GM21528 (cell line): ENCODE data around the gene PRKAR1B.
"Not testable (repeated sequence)": the region's sequence is repeated elsewhere in the genome, so short reads cannot be mapped to it uniquely, and the experiment has no call there.

Source experiments
- ATAC-seq: cut with Tn5 transposase; IDR thresholded peaks from one replicate; pipeline ENCODE4 v1.9.1; 2021; ENCODE audit warnings: mild to moderate bottlenecking, moderate library complexity; ENCODE audit not compliant: unreplicated experiment, low FRiP score

PRKAR1B gene

DNA sequence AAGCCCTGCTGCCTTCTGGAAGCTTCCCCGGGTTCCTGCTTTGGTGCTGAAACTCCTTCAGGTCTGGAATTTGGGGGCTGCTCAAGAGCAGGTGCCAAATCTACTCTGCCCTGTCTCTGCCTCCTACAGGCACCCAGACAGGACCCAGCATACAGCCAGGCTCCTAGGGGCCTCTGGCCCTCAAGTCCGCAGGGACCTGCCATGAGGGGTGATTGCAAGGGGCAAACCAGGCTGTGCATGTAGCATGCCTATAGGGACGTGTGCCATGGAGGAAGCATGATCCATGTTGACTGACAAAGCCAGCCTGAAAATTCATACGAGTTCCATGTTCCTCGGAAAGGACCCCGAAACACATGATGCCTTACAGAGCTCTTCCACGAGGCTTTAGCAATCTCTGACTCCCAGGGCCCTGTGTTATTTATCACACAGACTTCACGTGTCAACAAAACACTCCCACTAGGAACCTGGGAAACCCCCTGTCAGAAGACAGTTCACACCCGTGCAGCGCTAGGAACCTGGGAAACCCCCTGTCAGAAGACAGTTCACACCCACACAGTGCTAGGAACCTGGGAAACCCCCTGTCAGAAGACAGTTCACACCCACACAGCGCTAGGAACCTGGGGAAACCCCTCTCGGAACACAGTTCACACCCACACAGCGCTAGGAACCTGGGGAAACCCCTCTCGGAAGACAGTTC is 75.9 kb downstream of the PRKAR1B start:
- ATAC-seq = no peak

DNA sequence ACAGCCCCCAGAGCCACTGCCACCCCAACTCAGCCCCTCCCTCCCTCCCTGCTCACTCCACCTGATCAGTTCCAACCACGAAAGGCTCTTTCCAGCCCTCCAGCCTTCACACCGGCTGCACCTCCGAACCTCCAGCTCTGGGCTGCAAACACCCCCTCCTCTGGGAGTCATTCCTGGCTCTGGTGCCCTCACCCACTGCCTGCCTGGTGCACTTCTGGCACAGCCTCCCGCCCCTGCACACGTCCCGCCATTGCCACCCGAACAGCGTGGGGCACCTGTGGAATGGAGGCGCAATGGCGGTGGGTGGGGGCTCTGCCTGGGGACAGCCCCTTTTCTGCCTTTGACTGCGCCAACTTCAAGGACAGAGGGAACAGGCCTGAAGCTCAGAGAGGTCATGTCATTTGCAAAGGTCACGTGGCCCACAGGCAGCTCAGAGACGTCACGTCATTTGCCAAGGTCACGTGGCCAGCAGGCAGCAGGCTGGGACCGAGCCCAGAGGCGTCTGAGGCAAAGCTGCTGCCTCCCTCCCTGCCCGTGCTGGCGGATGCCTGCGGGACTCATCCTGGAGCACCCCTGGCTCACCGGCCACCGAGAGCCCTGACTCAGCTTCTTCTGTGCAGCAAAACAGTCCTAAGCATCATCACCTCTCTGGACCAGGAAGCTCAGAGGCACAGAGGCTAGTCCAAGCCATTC is 76.6 kb downstream of the PRKAR1B start:
- no peak for ATAC-seq

DNA sequence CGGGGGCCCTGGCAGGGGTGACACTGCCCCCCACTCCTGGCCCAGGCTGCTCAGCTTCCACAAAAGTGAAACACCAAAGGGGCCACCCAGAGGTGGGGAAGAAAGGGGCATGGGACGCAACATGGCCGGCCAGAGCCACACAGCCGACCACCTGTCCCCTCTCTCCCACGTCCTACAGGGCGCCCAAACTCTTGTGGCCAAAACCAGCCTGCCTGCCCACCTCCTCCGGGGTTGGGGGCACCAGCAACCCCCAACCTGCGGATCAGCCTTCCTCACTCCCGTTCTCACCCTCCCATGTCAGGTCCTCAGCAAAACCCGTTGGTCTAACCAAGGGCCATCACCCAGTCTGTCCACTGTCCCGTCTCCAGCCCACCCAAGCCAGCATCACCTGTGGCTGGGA is 80.1 kb downstream of the PRKAR1B start:
- no peak for ATAC-seq

DNA sequence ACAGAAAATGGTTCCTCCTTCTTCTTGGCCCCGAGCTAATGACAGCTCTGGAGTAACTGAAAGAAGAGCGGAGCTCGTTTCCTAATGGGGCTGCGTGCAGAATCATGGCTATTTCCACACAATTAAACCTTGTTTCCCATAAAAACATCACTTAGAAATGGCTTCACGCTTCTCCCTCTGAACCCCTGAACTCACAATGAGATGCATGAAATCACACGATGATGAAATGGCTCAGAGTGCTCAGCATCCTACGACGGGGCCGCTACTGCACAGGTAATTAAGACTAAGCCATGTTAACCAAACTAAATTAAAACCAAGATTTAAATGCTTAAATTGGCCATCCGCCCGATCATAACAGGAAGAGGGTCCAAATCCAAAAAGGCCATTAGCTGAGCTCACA is 80.6 kb downstream of the PRKAR1B start:
- no peak for ATAC-seq

DNA sequence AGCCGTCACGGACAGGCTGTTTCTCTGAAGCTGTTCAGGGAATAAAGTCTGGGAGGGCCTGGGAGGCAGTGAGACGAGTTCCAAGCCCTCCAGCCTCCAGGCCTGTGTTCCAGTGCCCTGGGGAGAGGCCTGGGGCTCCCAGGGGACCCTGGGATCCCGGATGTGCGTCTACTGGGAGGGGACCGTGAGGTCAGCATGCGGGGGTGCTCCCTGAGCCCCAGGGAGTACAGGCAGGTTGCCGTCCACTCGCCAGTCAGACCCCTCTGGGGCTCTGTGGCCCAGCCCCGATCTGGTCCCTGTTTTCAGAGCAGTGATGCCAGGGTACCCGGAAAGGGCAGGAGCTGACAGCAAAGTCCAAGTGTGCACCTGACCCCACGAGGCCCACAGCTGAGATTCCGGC is 81.5 kb downstream of the PRKAR1B start:
- ATAC-seq = no peak

DNA sequence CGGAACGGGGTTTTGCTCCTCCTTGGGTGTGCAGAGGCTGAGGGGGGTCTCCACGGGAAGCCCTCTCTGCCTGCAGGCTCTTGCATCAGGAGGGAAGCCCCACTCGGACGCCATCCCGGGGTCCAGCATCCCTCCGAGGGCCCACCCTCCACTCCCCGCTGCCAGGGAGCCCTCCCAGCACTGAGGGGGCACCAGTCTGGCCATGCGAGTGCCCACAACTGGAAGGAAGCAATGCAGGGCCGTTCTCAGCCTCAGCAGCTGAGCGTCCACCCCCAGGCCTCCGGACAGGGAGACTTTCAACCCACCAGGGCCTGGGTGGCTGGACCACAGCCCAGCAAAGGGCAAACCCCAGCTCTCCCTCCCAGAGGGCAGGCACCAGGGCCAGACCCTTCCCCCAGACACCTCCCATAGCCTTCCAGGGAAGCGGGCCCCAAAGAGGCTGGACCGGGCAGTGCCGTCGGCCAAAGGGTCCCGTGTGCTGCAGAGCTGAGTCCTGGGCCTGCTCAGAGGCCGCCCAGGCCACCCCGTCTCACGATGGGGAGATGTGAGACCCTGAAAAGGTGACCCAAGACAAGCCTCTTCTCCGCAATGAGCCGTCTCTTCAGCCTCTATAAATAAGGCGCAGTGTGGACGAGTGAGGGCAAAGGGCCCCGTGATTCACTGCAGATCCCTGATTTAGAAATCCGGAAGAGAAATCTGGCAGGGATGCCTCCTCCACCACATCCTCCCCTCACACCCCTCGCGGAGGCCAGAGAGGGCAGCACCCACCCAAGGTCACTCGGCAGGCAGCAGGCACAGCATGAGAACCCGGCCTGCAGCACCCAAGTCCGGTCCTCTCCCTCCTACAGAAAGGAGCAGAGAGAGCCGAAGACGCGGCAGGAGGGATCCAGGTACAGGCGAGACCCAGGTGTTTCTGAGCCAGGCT is 82.4 kb downstream of the PRKAR1B start:
- ATAC-seq = no peak

DNA sequence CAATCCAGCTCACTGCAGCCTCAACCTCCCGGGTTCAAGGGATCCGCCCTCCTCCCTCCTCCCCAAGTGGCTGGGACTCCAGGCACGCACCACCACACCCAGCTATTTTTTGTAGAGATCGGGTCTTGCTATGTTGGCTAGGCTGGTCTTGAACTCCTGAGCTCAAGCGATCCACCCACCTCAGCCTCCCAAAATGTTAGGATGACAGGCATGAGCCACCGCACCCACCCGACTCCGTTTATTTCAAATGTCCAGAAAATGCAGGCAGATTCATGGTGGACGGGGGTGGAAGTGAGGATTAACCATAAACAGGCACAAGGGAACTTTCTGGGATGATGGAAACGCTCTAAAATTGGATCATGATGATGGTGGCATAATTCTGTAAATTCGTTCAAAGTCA is 85.1 kb downstream of the PRKAR1B start:
- no peak for ATAC-seq

DNA sequence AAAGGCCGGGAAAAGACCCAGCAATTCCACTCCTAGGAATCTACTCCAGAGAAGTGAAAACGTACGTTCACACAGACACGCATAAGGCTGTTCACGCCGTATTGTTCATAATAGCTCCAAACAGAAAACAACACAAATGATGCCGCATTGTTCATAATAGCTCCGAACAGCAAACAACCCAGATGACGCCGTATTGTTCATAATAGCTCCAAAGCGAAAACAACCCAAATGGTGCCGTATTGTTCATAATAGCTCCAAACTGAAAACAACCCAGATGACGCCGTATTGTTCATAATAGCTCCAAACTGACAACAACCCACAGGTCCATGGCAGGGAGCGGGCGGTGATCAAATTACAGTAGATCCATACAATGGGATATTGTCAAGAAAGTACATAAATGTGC is 85.8 kb downstream of the PRKAR1B start:
- no peak for ATAC-seq

DNA sequence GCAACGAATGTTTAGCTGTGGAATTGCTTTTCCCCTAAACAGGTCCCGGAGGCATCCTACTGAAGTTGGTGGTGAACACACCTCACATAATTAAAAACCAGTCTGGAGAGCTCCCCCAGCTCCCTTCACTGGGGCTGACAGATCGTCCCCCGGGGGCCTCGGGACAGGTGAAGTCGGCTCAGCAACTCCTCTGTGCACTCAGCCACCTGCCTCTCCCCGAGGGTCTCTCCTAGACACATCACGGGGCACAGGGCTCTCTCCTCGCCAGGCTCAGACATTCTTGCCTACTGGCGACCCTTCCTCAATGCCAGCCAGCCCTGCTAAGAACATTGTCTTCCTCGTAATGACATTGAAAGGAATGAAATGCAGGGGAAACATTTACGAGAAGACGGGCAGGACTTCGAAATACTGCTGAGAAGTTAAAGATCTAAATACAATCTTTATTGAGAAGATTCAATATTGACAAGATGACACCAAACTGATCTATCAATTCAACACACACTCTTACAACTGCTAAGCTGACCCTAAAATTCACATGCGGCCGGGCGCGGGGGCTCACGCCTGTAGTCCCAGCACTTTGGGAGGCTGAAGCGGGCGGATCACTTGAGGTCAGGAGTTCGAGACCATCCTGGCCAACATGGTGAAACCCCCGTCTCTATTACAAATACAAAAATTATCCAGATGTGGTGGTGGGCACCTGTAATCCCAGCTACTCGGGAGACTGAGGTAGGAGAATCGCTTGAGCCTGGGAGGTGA is 88.6 kb downstream of the PRKAR1B start:
- ATAC-seq = no peak

DNA sequence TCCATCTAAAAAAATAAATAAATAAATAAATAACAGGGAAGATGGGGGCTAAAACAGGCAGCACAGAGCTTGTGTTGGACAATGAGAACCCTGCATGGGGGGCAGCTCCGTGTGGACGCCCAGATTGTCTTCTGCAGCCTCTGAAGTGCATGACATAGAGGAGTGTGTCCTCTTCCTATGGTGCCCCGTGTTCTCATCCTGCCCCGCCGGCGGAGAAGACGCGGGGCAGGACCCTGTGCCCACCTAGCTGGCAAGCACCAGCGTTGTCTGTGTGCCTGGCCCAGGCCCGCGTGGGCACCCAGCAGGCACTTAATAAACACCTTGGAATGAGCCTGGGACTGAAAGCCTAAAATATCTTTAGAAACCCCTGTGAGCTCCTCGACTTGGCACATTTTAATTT is 89.3 kb downstream of the PRKAR1B start:
- no peak for ATAC-seq

DNA sequence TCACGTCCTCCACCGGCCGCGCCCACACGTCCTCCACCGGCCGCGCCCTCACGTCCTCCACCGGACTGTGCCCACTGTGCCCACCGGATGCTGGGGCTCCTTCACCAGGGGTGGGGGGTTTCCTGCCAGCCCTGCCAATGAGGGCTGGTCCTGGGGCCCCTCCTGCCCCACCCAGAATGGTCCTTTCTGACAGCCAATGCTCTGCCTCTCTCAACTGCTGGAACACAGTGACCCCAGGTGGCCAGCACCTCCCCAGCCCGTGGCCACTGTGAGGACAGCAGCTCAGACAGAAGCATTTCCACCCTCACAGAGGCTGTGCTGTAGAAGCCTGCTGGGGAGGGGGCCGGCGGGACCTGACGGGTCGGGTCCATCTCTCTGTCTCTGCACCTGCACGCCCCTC is 90.7 kb downstream of the PRKAR1B start:
- ATAC-seq = no peak

DNA sequence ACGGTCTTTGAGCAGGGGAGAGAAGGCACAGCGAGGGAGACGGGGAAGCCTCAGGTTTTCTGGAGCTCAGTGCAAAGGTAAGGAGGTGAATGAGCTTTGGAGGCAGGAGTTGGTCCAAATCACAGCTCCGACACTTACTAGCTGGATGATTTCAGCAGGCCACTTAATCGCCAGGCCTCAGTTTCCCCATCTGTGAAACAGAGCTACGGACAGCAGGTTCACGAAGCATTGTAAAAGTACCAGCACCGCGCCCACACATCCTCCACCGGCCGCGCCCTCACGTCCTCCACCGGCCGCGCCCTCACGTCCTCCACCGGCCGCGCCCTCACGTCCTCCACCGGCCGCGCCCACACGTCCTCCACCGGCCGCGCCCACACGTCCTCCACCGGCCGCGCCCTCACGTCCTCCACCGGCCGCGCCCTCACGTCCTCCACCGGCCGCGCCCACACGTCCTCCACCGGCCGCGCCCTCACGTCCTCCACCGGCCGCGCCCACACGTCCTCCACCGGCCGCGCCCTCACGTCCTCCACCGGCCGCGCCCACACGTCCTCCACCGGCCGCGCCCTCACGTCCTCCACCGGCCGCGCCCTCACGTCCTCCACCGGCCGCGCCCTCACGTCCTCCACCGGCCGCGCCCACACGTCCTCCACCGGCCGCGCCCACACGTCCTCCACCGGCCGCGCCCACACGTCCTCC is 91.2 kb downstream of the PRKAR1B start:
- not testable (repeated sequence) for ATAC-seq

DNA sequence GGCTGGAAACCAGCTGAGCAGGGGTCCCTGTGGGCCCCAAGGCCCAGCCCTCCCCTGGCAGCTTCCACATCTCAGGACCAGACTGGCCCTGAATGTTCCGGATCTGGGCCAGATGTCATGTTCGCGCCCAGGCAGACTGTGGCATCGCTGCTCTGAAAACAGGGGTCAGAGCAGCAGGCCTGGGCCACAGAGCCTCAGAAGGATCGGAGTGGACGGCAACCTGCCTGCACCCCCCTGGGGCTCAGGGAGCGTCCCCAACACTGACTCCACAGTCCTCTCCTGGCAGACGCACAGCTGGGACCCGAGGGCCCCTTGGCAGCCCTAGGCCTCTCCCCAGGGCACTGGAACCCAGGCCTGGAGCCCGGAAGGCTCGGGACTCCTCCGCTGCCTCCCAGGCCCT is 91.9 kb downstream of the PRKAR1B start:
- ATAC-seq = no peak

DNA sequence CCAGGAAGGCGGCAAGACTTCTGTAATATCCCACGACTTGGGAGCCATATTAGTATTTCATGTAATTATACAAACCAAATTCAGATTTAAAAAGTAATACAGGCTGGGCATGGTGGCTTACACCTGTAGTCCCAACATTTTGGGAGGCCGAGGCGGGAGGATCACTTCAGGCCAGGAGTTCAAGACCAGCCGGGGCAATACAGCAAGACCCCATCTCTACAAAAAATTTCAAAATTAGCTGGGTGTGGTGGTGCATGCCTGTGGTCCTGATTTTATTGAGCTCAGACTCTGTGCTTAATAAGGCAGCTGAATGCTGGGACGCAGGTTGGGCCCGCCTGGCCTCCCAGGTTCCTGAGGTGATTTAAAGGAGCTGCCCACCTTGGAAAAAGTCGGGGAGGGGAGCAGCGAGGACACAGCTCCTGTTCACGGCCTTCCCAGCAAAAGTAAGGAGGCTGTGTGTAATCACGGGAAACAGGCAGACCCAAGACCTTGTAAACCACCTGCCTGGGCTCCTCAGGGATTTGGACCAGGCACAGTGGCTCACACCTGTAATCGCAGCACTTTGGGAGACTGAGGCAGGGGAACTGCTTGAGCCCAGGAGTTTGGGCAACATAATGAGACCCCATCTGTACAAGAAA is 93.6 kb downstream of the PRKAR1B start:
- no peak for ATAC-seq

DNA sequence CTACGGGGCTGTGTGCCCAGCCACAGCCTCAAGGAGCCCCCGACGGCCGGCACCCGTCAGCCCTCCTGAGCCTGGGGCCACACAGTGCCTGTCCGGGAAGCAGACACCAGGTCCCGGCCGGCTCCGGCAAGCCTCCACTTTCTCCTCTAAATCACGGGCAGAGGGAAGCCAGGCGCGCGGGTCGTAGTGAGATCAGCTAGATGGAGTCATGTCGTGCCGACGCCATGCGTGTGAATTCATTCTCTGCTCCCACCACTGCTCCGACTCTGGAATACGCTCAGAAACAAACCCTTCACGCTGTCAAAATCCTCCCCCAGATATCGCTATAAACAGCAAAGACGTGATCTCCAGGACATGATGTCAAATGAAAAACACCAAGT is 94.3 kb downstream of the PRKAR1B start:
- ATAC-seq = no peak

DNA sequence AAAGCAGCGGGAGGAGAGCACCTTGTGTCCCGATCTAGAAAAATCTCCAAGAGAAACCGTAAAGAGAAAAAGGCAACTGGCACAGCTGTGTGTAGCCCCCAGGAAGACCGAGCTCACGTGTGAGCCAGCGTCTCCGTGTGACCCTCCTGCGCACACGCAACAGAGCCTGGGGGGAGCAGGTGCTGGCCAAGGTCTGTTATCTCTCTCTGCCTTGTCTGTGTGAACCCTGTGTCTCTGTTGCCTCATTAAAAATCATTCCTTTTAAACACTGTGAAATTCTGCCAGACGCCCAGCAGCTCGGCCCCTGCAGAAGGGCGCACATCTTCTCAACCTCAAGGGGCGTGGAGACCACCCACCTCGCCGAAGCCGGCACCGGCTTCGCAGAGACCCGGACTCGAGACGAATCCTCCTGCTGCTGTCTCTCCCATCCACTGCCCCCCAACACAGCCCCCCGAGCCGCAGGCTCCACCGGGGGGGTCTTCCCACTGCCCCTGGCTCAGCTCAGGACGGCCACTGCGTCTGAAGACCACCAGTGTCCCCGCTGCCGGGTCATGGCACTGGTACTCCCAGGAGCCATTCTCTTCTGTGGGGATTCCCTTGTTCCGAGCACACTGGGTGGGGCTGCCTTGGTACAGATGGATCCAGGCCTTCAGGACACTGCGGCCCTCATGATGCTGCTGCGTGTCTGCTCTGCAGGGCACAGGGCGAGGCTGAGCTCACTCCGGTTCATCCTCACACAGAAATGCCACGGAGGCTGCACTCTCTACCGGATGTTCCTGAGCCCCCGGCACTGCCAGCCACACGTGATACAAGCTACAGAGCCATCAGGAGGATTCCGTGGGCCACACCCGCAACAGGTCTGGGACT is 94.9 kb downstream of the PRKAR1B start:
- ATAC-seq = no peak

DNA sequence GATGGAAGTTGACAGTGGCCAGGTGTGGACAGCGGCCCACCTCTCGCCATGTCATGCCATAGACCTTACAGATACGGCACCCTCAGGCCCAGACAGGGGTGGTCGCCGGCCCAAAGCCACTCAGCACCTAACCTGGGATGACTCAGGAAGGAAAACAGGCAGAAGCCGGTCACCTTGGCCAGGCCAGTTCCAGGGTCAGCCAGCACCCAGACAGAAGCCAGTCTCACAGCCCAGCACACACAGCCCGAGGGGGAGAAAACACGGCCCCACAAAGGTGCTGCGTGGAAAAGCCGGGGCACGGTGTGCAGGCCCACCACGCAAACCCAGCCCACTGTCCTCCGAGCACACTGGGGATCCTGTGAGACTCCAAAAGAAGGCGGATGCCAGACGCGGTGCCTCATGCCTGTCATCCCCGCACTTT is 95.8 kb downstream of the PRKAR1B start:
- no peak for ATAC-seq

DNA sequence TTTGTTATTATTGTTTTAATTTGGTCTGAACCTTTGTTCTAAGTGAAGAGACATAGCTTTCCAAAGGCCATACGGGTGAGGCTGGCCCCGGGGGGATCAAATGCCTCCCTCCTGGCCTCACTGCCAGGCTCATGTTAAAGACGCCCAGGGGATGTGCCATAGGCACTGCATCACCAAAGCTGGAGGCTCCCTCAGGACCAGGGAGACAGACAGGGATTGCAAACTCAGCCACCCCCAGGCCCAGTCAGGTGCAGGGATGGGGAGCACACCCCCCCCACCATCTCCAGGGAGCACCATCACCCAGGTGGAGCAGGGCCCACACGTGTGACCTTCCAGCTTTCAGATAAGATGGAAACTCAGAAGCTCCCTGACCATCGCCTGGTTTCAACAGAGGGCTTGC is 96.5 kb downstream of the PRKAR1B start:
- ATAC-seq = no peak

DNA sequence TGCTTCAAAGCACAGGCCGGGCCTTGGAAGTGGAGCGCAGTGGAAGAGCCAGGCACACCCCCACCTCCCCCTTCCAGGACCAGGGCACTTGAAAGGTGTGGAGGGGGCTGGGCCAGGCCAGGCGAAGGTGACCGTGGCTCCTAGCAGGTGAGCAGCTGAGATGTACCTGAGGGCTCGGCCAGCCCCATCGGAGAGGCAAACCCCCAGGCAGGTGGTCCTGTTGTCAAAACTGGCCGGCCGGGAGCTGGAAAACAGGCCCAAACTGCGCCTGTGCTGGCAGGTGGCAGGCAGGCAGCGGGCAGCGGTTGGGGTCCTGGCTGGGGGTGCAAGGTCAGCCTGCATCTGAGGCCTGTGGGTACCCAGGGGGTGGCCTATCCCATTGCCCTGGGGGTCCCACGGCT is 97.0 kb downstream of the PRKAR1B start:
- no peak for ATAC-seq
